ENCODE results near the gene SLC5A2.

SLC5A2 gene

GRCh38 chr16:31461921-31462804, 20.8 kb upstream of the SLC5A2 start:
- Histone ChIP-seq H3K9me3 (ENCODE audit: control insufficient read depth in 1 of 2, low read length in 2 of 2) (no peaks in the 10 kb centered on the region), H3K4me3 (ENCODE audit: low read depth in 1 of 2, low read length in 2 of 2) (no peak overlapping the region), H3K27ac (ENCODE audit: low read length) (no peak overlapping the region), H3K36me3 (ENCODE audit: control insufficient read depth in 1 of 2, insufficient read depth in 2 of 2, low read length in 2 of 2) (peaks cover 9 to 57% of the 10 kb centered on the region in 2 donors), H3K27me3 (ENCODE audit: low read depth, low read length) (no peaks in the 10 kb centered on the region), H3K4me1 (ENCODE audit: control insufficient read depth in 1 of 2, insufficient read depth in 2 of 2, low read length in 2 of 2) (peaks cover 8 to 18% of the 10 kb centered on the region in 2 donors)

DNA sequence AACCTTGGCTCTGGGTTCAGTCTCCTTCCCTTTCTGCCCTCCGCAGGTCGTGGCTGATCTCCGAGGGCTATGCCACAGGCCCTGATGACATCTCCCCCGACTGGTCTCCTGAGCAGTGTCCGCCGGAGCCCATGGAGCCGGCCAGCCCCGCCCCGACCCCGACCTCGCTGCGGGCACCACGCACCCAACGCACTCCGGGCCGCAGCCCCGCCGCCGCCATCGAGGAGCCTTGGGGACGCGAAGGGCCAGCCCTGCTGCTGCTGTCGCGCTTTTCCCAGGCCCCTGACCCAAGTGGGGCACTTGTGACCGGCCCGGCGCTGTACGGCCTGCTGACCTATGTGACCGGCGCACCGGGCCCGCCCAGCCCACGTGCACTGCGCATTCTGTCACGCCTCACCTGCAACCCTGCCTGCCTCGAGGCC, 18.6 kb upstream of the SLC5A2 start:
- Histone ChIP-seq H3K4me1 (ENCODE audit: control insufficient read depth in 1 of 2, insufficient read depth in 2 of 2, low read length in 2 of 2) (peaks cover 7% of the 10 kb centered on the region in 2 donors), H3K27ac (ENCODE audit: low read length) (no peak overlapping the region), H3K27me3 (ENCODE audit: low read depth, low read length) (no peaks in the 10 kb centered on the region), H3K36me3 (ENCODE audit: control insufficient read depth in 1 of 2, insufficient read depth in 2 of 2, low read length in 2 of 2) (peaks cover 9 to 51% of the 10 kb centered on the region in 2 donors), H3K9me3 (ENCODE audit: control insufficient read depth in 1 of 2, low read length in 2 of 2) (no peaks in the 10 kb centered on the region), H3K4me3 (ENCODE audit: low read depth in 1 of 2, low read length in 2 of 2) (no peak overlapping the region)

DNA sequence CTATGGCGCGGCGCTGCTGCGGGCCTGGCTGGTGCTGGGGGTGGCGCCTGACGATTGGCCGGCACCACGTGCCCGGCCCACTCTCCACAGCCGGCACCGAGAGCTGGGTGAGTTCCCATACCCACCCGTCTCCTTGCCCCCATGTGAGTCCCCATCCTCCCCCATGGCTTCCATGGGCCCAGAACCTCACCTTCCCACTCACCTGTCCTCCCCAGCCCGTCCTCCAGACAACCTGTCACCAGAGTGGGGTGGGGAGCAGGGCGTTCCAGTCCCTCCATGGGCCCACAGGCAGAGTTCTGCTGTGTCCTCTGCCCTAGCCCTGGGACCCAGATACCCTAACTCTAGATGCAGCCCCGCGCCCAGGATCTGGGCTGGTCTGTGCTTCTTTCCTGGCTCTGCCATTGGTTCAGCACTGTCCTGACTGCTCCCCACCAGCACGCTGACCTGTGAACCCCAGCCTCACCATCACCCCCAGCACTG, 18.1 kb upstream of the SLC5A2 start:
- Histone ChIP-seq H3K36me3 (ENCODE audit: control insufficient read depth in 1 of 2, insufficient read depth in 2 of 2, low read length in 2 of 2) (peaks cover 9 to 49% of the 10 kb centered on the region in 2 donors), H3K4me1 (ENCODE audit: control insufficient read depth in 1 of 2, insufficient read depth in 2 of 2, low read length in 2 of 2) (peaks cover 7% of the 10 kb centered on the region in 2 donors), H3K27me3 (ENCODE audit: low read depth, low read length) (no peaks in the 10 kb centered on the region)

DNA sequence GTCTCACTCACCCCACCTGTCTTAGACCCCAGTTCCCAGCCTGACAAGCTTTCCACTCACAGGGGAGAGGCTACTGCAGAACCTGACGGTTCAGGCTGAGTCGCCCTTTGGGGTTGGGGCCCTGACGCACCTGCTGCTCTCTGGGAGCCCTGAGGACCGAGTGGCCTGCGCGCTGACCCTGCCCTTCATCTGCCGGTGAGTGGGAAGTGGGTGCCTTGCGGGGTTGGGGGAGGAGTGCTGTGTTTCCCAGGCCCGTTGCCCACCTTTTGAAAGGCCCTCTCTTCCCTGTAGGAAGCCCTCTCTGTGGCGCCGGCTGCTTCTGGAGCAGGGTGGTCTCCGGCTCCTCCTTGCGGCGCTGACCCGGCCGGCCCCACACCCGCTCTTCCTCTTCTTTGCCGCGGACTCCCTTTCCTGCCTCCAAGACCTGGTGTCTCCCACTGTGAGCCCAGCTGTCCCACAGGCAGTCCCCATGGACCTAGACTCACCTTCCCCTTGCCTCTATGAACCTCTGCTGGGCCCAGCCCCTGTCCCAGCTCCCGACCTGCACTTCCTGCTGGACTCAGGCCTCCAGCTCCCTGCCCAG, 17.0 kb upstream of the SLC5A2 start:
- H3K9me3 ChIP-seq (ENCODE audit: control insufficient read depth in 1 of 2, low read length in 2 of 2), result no peaks in the 10 kb centered on the region
- no peak overlapping the region for H3K27ac ChIP-seq (ENCODE audit: low read length)

More for the DNA sequence above, 18.1 kb upstream of the SLC5A2 start:
- Histone ChIP-seq H3K27ac (ENCODE audit: low read length) (no peak overlapping the region), H3K9me3 (ENCODE audit: control insufficient read depth in 1 of 2, low read length in 2 of 2) (no peaks in the 10 kb centered on the region), H3K4me3 (ENCODE audit: low read depth in 1 of 2, low read length in 2 of 2) (no peak overlapping the region)

DNA sequence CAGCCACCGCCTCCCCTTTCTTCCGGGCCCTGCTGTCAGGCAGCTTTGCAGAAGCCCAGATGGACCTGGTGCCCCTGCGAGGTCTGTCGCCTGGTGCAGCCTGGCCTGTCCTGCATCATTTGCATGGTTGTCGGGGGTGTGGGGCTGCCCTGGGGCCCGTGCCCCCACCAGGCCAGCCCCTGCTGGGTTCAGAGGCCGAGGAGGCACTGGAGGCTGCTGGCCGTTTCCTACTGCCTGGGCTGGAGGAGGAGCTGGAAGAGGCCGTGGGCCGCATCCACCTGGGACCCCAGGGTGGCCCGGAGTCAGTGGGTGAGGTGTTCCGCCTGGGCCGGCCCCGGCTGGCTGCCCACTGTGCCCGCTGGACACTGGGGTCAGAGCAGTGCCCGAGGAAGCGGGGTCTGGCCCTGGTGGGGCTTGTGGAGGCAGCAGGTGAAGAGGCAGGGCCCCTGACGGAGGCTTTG, 16.5 kb upstream of the SLC5A2 start:
- H3K4me3 ChIP-seq (ENCODE audit: low read depth in 1 of 2, low read length in 2 of 2), result no peak overlapping the region
- peaks cover 0 to 5% of the 10 kb centered on the region in 2 donors for H3K4me1 ChIP-seq (ENCODE audit: control insufficient read depth in 1 of 2, insufficient read depth in 2 of 2, low read length in 2 of 2)
- H3K27me3 ChIP-seq (ENCODE audit: low read depth, low read length), result no peaks in the 10 kb centered on the region
- H3K27ac ChIP-seq (ENCODE audit: low read length), result no peak overlapping the region
- peaks cover 9 to 49% of the 10 kb centered on the region in 2 donors for H3K36me3 ChIP-seq (ENCODE audit: control insufficient read depth in 1 of 2, insufficient read depth in 2 of 2, low read length in 2 of 2)
- H3K9me3 ChIP-seq (ENCODE audit: control insufficient read depth in 1 of 2, low read length in 2 of 2), result no peaks in the 10 kb centered on the region

More for the DNA sequence above, 17.0 kb upstream of the SLC5A2 start:
- no peaks in the 10 kb centered on the region for H3K27me3 ChIP-seq (ENCODE audit: low read depth, low read length)
- peaks cover 9 to 49% of the 10 kb centered on the region in 2 donors for H3K36me3 ChIP-seq (ENCODE audit: control insufficient read depth in 1 of 2, insufficient read depth in 2 of 2, low read length in 2 of 2)
- no peak overlapping the region for H3K4me3 ChIP-seq (ENCODE audit: low read depth in 1 of 2, low read length in 2 of 2)
- peaks cover 0 to 3% of the 10 kb centered on the region in 2 donors for H3K4me1 ChIP-seq (ENCODE audit: control insufficient read depth in 1 of 2, insufficient read depth in 2 of 2, low read length in 2 of 2)

DNA sequence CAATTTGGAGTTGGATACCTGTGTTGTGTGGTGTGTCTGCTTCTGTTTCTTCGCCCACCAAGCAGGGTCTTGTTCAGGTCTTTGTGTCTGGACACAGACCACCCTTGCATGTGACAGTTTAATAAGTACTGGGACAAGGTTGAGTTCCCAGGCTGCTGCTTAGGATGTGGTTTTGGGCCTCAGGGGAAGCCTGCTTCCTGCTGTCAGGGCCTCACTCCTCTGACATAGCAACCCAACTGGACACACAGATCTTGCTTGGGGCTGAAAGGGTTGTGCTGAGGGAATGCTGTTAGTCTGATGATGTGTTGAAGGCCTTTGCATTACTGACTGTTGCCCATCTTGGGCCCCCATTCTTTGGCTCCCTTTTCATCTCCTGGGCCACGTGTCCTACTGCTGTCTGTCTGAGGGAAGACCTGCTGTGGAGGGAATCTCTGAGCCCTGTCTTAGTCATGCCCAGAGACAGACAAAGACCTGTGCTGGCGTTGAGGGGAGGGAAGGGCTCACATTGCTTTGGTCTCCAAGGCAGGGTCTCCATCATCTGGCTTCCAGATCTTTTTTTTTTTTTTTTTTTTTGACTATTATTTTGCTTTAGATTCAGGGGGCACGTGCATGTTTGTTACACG, 15.7 kb upstream of the SLC5A2 start:
- Histone ChIP-seq H3K36me3 (ENCODE audit: control insufficient read depth in 1 of 2, insufficient read depth in 2 of 2, low read length in 2 of 2) (peaks cover 9 to 43% of the 10 kb centered on the region in 2 donors), H3K4me3 (ENCODE audit: low read depth in 1 of 2, low read length in 2 of 2) (no peak overlapping the region), H3K9me3 (ENCODE audit: control insufficient read depth in 1 of 2, low read length in 2 of 2) (no peaks in the 10 kb centered on the region), H3K27me3 (ENCODE audit: low read depth, low read length) (no peaks in the 10 kb centered on the region), H3K27ac (ENCODE audit: low read length) (no peak overlapping the region), H3K4me1 (ENCODE audit: control insufficient read depth in 1 of 2, insufficient read depth in 2 of 2, low read length in 2 of 2) (peaks cover 0 to 5% of the 10 kb centered on the region in 2 donors)

DNA sequence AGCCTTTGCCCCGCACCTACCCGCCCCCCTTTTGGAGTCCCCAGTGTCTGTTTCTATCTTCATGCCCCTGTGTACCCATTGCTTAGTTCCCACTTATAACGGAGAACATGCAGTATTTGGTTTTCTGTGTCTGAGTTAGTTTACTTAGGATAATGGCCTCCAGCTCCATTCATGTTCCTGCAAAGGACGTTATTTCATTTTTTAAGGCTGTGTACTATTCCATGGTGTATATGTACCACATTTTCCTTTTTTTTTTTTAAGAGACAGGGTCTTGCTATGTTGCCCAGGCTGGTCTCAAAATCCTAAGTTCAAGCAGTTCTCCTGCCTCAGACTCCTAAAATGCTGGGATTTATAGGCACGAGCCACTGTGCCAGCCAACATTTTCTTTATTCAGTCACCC, 15.1 kb upstream of the SLC5A2 start:
- Histone ChIP-seq H3K4me3 (ENCODE audit: low read depth in 1 of 2, low read length in 2 of 2) (no peak overlapping the region), H3K36me3 (ENCODE audit: control insufficient read depth in 1 of 2, insufficient read depth in 2 of 2, low read length in 2 of 2) (peaks cover 9 to 37% of the 10 kb centered on the region in 2 donors), H3K9me3 (ENCODE audit: control insufficient read depth in 1 of 2, low read length in 2 of 2) (no peaks in the 10 kb centered on the region), H3K4me1 (ENCODE audit: control insufficient read depth in 1 of 2, insufficient read depth in 2 of 2, low read length in 2 of 2) (peaks cover 0 to 5% of the 10 kb centered on the region in 2 donors), H3K27me3 (ENCODE audit: low read depth, low read length) (no peaks in the 10 kb centered on the region), H3K27ac (ENCODE audit: low read length) (no peak overlapping the region)

DNA sequence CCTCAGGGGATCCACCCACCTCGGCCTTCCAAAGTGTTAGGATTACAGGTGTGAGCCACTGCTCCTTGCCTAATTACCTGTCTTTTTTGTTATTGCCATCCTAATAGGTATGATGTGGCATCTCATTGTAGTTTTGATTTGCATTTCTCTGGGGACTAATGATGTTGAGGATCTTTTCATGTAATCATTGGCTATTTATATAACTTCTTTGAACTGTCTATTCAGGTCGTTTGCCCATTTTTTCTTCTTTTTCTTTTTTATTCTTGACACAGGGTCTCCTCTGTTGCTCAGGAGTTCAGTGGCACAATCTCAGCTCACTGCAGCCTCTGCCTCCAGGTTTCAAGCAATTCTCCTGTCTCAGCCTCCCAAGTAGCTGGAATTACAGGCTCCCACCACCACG, 12.3 kb upstream of the SLC5A2 start:
- peak overlapping the region; percentile 76 for H3K27ac ChIP-seq (ENCODE audit: low read length)
- peaks cover 0 to 28% of the 10 kb centered on the region in 2 donors for H3K4me1 ChIP-seq (ENCODE audit: control insufficient read depth in 1 of 2, insufficient read depth in 2 of 2, low read length in 2 of 2)
- H3K9me3 ChIP-seq (ENCODE audit: control insufficient read depth in 1 of 2, low read length in 2 of 2), result no peaks in the 10 kb centered on the region
- H3K4me3 ChIP-seq (ENCODE audit: low read depth in 1 of 2, low read length in 2 of 2), result peak overlapping the region in 1 of 2 donors; percentile 88
- H3K36me3 ChIP-seq (ENCODE audit: control insufficient read depth in 1 of 2, insufficient read depth in 2 of 2, low read length in 2 of 2), result peaks cover 14 to 40% of the 10 kb centered on the region in 2 donors
- no peaks in the 10 kb centered on the region for H3K27me3 ChIP-seq (ENCODE audit: low read depth, low read length)

DNA sequence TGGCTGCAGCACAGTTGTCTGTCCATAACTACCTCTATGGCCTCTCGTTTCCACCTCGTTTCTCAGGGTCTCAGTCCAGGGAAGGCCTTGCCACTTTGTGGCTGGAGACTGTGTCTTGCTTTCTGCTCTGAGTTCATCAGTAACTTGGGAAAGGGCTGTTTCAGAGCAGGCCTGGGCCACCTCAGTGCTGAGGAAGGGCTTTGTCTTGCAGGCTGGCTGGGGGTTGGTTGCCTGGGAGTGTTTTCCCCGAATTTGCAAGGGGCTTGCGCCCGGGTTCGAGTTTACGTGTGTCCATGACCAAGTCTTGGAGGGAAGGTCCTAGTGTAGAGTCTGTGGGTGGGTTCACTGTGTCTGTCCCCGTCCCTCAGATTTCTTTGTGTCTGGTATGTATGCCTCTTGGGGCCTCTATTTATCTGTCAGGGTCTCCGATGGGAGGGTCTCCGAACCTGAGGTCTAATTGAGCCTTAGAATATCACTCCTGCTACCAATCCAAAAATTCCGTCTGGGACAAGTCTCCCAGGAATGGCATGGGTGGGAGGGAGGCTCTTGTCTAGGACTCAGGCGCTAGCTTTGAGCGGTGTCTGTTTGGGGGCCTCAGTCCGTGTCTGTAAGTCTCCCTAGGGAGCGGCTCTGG, 11.6 kb upstream of the SLC5A2 start:
- Histone ChIP-seq H3K9me3 (ENCODE audit: control insufficient read depth in 1 of 2, low read length in 2 of 2) (no peaks in the 10 kb centered on the region), H3K4me1 (ENCODE audit: control insufficient read depth in 1 of 2, insufficient read depth in 2 of 2, low read length in 2 of 2) (peaks cover 0 to 35% of the 10 kb centered on the region in 2 donors), H3K36me3 (ENCODE audit: control insufficient read depth in 1 of 2, insufficient read depth in 2 of 2, low read length in 2 of 2) (peaks cover 14 to 39% of the 10 kb centered on the region in 2 donors), H3K27ac (ENCODE audit: low read length) (peak overlapping the region; percentile 76), H3K27me3 (ENCODE audit: low read depth, low read length) (no peaks in the 10 kb centered on the region), H3K4me3 (ENCODE audit: low read depth in 1 of 2, low read length in 2 of 2) (peak overlapping the region; percentile 67 to 88)

DNA sequence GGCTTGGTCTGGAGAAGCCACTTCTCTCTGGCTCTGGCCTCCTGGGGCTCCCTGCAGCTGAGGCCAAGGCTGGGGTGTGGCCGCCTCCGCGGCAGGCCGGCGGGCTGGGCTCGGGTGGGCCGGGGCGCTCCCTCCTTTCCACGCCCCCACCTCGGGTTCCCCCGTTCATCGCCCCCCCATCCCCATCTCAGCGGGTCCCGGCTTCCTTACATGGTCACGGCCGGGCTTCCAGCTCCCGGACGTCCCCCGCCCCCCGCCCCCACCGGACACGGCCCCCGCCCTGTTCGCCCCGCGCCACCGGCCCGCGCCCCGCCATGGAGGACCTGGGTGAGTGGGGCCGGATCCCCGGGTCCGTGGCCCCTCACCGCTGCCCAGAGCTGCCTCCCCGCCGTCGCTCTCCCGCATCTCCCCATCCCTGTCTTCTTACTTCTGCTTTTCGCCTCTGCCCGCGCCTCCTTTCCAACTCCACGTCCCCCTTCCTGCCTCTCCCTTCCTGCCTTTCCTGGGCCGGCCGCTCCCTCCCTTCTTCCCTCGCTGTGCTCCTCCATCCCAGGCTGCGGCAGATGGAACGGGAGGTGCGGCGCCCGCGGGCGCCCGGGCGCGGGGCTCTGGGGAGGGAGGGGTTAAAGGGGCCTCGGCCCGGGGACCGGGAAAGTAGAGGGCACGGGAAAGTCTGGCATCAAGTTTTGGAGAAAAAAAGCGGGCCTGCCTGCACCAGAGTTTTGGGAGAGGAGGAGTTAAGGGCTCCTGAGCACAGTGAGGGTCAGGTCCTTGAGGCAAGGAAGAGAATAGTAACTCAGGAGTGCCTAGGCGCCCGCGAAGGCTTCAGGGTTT, 10.8 kb upstream of the SLC5A2 start, which contains the start of gene TGFB1I1:
Gene TGFB1I1, plus strand, starts transcription at position 278 of the 834 bp plus-strand sequence. Its CDS starts 37 bp downstream, at position 315.
- Histone ChIP-seq H3K4me3 (ENCODE audit: low read depth in 1 of 2, low read length in 2 of 2) (peak within 1 kb of the TSS; percentile 74 to 88), H3K9me3 (ENCODE audit: control insufficient read depth in 1 of 2, low read length in 2 of 2) (no peaks in the 10 kb centered on the region)

More for the DNA sequence above, 10.8 kb upstream of the SLC5A2 start, which contains the start of gene TGFB1I1:
- Histone ChIP-seq H3K36me3 (ENCODE audit: control insufficient read depth in 1 of 2, insufficient read depth in 2 of 2, low read length in 2 of 2) (peaks cover 12 to 37% of the 10 kb centered on the region in 2 donors), H3K27me3 (ENCODE audit: low read depth, low read length) (no peaks in the 10 kb centered on the region), H3K27ac (ENCODE audit: low read length) (peak within 1 kb of the TSS; percentile 91), H3K4me1 (ENCODE audit: control insufficient read depth in 1 of 2, insufficient read depth in 2 of 2, low read length in 2 of 2) (peaks cover 0 to 39% of the 10 kb centered on the region in 2 donors)
